CD14-positive monocyte (primary cell): Measurements from ENCODE around the gene DPM1. TPM values are rescaled to one million over a fixed set of nuclear protein-coding genes. Genes with fewer than 3 reads are reported as not detected.

Experiments
- DNase-seq, 3 donors: peaks; one replicate each; pipeline ENCODE4 v3.0.0-alpha.2; 2011 to 2022
- H2AFZ ChIP-seq: 2 replicates; pipeline ENCODE4 v1.6.0; 2012; ENCODE audit warnings: mild to moderate bottlenecking, low read depth, low read length, inconsistent platforms; ENCODE audit not compliant: insufficient read depth, poor library complexity, severe bottlenecking
- H3K27ac ChIP-seq, 2 donors: 1 replicate in 1 of 2; 2 replicates in 1 of 2; pipeline ENCODE4 v1.5.1; 2012 to 2013; ENCODE audit warnings: low read length in 2 of 2, control low read depth in 1 of 2, inconsistent platforms in 1 of 2, low read depth in 1 of 2, mild to moderate bottlenecking in 1 of 2
- H3K27me3 ChIP-seq, 2 donors: one replicate each; pipeline versions ENCODE4 v1.6.0 to v1.6.1; 2011 to 2013; ENCODE audit warnings: low read length in 2 of 2; ENCODE audit not compliant: control insufficient read depth in 2 of 2, insufficient read depth in 2 of 2
- H3K36me3 ChIP-seq, 2 donors: replicated peaks in 1 of 2; 1 replicate in 1 of 2; 2 replicates in 1 of 2; pipeline versions ENCODE4 v1.5.1 to v1.6.1; 2012 to 2013; ENCODE audit warnings: low read length in 2 of 2, control low read depth in 1 of 2, inconsistent platforms in 1 of 2, mild to moderate bottlenecking in 1 of 2; ENCODE audit not compliant: insufficient read depth in 2 of 2, control insufficient read depth in 1 of 2
- H3K4me1 ChIP-seq, 2 donors: 1 replicate in 1 of 2; 2 replicates in 1 of 2; pipeline versions ENCODE4 v1.5.1 to v1.6.1; 2012 to 2013; ENCODE audit warnings: low read length in 2 of 2, control low read depth in 1 of 2, inconsistent platforms in 1 of 2, mild to moderate bottlenecking in 1 of 2, moderate library complexity in 1 of 2; ENCODE audit not compliant: insufficient read depth in 2 of 2, control insufficient read depth in 1 of 2
- H3K4me2 ChIP-seq: replicated peaks from 2 replicates; pipeline ENCODE3; 2012; ENCODE audit warnings: low read length, moderate library complexity, mild to moderate bottlenecking; ENCODE audit not compliant: poor library complexity, severe bottlenecking; ENCODE audit errors: extremely low read depth
- H3K4me3 ChIP-seq, 3 experiments: fragments of 200-600 bp in 1 of 3; sonication (generic) in 1 of 3; replicated peaks in 1 of 3; 1 replicate in 2 of 3; 2 replicates in 1 of 3; pipeline ENCODE4 v1.5.1; 2011 to 2013; ENCODE audit warnings: low read length in 3 of 3, mild to moderate bottlenecking in 3 of 3, control low read depth in 2 of 3, low read depth in 2 of 3, inconsistent platforms in 1 of 3, moderate library complexity in 1 of 3
- H3K79me2 ChIP-seq: 2 replicates; pipeline ENCODE4 v1.6.0; 2012; ENCODE audit warnings: mild to moderate bottlenecking, control low read depth, inconsistent platforms, low read length, moderate library complexity; ENCODE audit not compliant: insufficient read depth
- H3K9ac ChIP-seq: 2 replicates; pipeline ENCODE4 v1.6.0; 2017; ENCODE audit warnings: low read length, mild to moderate bottlenecking; ENCODE audit not compliant: insufficient read depth, poor library complexity, severe bottlenecking
- H3K9me3 ChIP-seq, 2 donors: replicated peaks in 1 of 2; 1 replicate in 1 of 2; 2 replicates in 1 of 2; pipeline versions ENCODE4 v1.5.1 to v1.6.1; 2012 to 2013; ENCODE audit warnings: low read length in 2 of 2, control low read depth in 1 of 2; ENCODE audit not compliant: control insufficient read depth in 1 of 2, insufficient read depth in 1 of 2
- H4K20me1 ChIP-seq: 2 replicates; pipeline ENCODE4 v1.6.0; 2012; ENCODE audit warnings: mild to moderate bottlenecking, low read length, control low read depth, moderate library complexity; ENCODE audit not compliant: insufficient read depth
- H3K27ac Mint-ChIP-seq, 7 donors: one replicate each; pipeline ENCODE4 v1.8.0; 2020; ENCODE audit warnings: mild to moderate bottlenecking in 7 of 7, mixed read lengths in 7 of 7, moderate library complexity in 6 of 7, inconsistent platforms in 2 of 7
- H3K27me3 Mint-ChIP-seq, 3 donors: one replicate each; pipeline ENCODE4 v1.8.0; 2021 to 2022; ENCODE audit warnings: low read depth in 3 of 3, mild to moderate bottlenecking in 3 of 3, mixed read lengths in 3 of 3, moderate library complexity in 3 of 3, inconsistent platforms in 1 of 3
- H3K36me3 Mint-ChIP-seq, 2 donors: one replicate each; pipeline ENCODE4 v1.8.0; 2020; ENCODE audit warnings: mixed read lengths in 2 of 2, inconsistent platforms in 1 of 2, mild to moderate bottlenecking in 1 of 2
- H3K4me1 Mint-ChIP-seq: one replicate; pipeline ENCODE4 v1.8.0; 2020; ENCODE audit warnings: mild to moderate bottlenecking, mixed read lengths
- H3K4me3 Mint-ChIP-seq, 2 donors: one replicate each; pipeline ENCODE4 v1.8.0; 2020; ENCODE audit warnings: mild to moderate bottlenecking in 2 of 2, mixed read lengths in 2 of 2, moderate library complexity in 1 of 2
- H3K9me3 Mint-ChIP-seq, 7 donors: one replicate each; pipeline ENCODE4 v1.8.0; 2020 to 2022; ENCODE audit warnings: mixed read lengths in 7 of 7, mild to moderate bottlenecking in 6 of 7, moderate library complexity in 6 of 7, inconsistent platforms in 2 of 7
- CTCF ChIP-seq: fragments of 200-600 bp; IDR thresholded peaks from one replicate; pipeline ENCODE4 v1.8.0; 2022; ENCODE audit warnings: antibody characterized with exemption, mild to moderate bottlenecking
- WGBS: methylation state at CpG from one replicate; pipeline ENCODE4 v1.1.5; 2013; ENCODE audit warnings: missing lambda C conversion rate; ENCODE audit not compliant: insufficient coverage; 5-methylcytosine and 5-hydroxymethylcytosine counted together
- intact Hi-C, 2 donors: fragments of 100-400 bp; cut with micrococcal nuclease; formaldehyde crosslinking; loops; one replicate each; pipeline versions ENCODE4 v1.15.0 to v1.15.1; 2023
- polyA plus RNA-seq, 3 donors: library from polyadenylated mRNA; depleted of rRNA in 1 of 3; unstranded in 2 of 3; stranded (reverse) in 1 of 3; fragments of 300-500 nt in 2 of 3; fragments of >200 nt in 1 of 3; fragmentation: Illumina TruSeq in 2 of 3; gene quantifications; 1 replicate in 2 of 3; 2 replicates in 1 of 3; pipeline ENCODE4 v1.2.3, GENCODE V29; 2012 to 2021

DPM1 gene
- polyA plus RNA-seq, 3 donors, result 19.1 to 55.1 (median 50.9) TPM

DNA sequence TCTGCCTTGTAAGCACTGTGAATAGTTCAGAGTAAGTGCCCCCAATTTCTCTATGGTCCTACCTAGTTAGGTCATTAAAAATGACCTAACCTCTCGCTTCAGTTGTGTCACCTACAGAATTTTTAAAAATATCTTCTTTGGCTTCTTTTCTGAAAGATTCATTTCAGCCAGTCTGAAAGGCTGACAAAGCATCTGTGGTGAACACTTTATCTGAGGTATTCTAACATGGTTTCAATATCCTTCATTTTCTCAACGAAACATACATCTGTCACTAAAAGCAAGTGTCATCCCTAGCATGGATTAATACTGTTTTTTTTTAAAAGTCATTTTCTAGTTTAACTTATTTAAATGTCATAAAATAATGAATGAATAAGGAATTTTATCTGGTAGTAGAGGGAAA is 5.1 kb downstream of the DPM1 start:
- TF ChIP-seq CTCF, result no peak
- no peak for DNase-seq
- no peak overlapping the region for H2AFZ ChIP-seq
- no peaks in the 10 kb centered on the region for H3K27me3 ChIP-seq
- peaks cover 15 to 18% of the 10 kb centered on the region in 2 donors for H3K4me1 ChIP-seq
- no peak overlapping the region for H3K9ac ChIP-seq
- no peak overlapping the region for H3K4me2 ChIP-seq
- intact Hi-C loops, result no loop called here
- H3K4me3 Mint-ChIP-seq, result no peak overlapping the region
- WGBS, result 100% methylated on average over 1 of the region's 2 CpGs
- peaks cover 19% of the 10 kb centered on the region for H3K4me1 Mint-ChIP-seq
- peaks cover 78% of the 10 kb centered on the region for H4K20me1 ChIP-seq
- no peaks in the 10 kb centered on the region for H3K9me3 ChIP-seq
- H3K9me3 Mint-ChIP-seq, result no peaks in the 10 kb centered on the region
- peaks cover 53 to 73% of the 10 kb centered on the region in 2 donors for H3K36me3 Mint-ChIP-seq
- H3K36me3 ChIP-seq, result peaks cover 67 to 74% of the 10 kb centered on the region in 2 donors
- H3K4me3 ChIP-seq, result no peak overlapping the region
- H3K79me2 ChIP-seq, result peaks cover 75% of the 10 kb centered on the region
- H3K27ac ChIP-seq, result no peak overlapping the region
- H3K27me3 Mint-ChIP-seq, result peaks cover 0 to 3% (median 0%) of the 10 kb centered on the region in 3 donors
- H3K27ac Mint-ChIP-seq, result no peak overlapping the region

DNA sequence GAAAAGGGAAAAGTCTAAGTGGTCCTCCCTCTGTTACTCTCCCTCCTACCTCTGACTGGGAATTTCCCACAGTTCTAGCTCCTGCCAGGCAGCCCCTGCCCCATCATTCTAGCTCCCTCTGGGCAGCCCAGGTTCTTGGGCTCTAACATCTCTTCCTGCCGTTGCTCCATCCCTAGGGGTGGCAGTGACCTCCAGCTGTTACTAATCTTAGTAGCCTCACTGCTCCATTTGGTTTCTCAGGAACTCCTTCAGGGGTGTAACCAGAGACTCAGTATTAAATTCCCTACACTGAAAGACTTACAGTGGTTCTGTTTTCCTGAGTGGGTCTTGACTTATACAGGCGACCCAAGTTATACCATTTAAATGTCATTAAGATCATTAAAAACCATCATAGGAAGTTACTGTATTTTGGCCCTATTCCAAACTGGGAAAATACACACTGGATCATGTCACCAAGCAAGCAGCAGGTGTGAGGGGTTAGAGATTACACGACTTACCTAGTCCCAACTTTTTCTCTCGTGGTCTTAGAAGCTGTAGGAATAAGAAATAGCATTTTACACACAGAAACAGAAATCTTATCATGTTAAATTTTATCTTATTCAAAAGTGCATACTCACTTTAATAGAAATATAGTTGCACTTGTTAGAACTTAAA is 10.1 kb downstream of the DPM1 start:
- DNase-seq, result no peak
- Histone ChIP-seq H2AFZ (no peak overlapping the region), H3K9me3 (no peaks in the 10 kb centered on the region), H3K79me2 (peaks cover 26% of the 10 kb centered on the region), H3K27me3 (no peaks in the 10 kb centered on the region), H3K9ac (no peak overlapping the region), H4K20me1 (peaks cover 34% of the 10 kb centered on the region), H3K4me2 (no peak overlapping the region), H3K4me3 (no peak overlapping the region), H3K27ac (no peak overlapping the region), H3K4me1 (no peaks in the 10 kb centered on the region), H3K36me3 (peaks cover 87 to 99% of the 10 kb centered on the region in 2 donors)
- Mint-ChIP-seq H3K27ac (no peak overlapping the region), H3K4me1 (no peaks in the 10 kb centered on the region), H3K27me3 (peaks cover 0 to 5% (median 1%) of the 10 kb centered on the region in 3 donors), H3K9me3 (no peaks in the 10 kb centered on the region), H3K36me3 (peaks cover 78 to 92% of the 10 kb centered on the region in 2 donors), H3K4me3 (no peak overlapping the region)
- no peak for TF ChIP-seq CTCF
- intact Hi-C loops, result no loop called here
- no CpG with 5 or more reads among the region's 4 CpGs for WGBS
